HG02759 (cell line): ENCODE data around the gene DYNC1LI2.
"Not testable (repeated sequence)": the region's sequence is repeated elsewhere in the genome, so short reads cannot be mapped to it uniquely, and the experiment has no call there.

ENCODE experiments used
- ATAC-seq: cut with Tn5 transposase; IDR thresholded peaks from one replicate; pipeline ENCODE4 v1.9.1; 2021; ENCODE audit warnings: mild to moderate bottlenecking, moderate library complexity; ENCODE audit not compliant: unreplicated experiment

The DYNC1LI2 gene

DNA sequence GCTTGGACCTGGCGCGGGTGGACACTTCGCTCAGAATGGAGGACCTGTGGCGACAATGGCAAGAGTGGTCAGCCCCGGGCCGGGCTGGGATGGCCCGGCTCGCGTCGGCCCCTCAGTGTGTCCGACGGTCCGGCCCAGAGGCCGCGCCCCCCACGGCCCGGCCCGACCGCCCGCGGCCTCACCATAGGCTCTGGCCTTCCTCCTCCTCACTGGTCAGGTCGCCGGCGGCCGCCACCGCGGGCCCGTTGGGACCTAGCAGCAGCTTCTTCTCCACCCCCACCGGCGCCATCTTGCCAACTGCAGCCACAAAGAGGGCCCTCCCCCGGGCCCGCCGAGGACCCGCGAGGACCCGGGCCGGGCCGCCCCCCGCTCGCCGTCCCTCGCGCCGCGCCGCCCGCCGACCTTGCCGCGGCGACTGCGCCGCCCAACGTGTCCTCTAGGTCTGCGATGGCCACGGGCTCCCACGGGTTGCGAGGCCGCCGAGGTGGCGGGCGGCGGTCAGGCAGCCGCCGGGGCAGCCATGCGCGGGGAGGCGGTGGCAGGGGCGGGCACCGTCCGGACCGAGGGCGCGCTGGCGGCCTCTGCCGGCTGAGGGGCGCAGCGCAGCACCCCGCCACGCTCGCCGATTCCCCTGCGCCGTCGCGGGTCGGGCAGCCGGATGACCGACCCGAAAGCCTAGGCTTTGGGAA lies at the start of gene DYNC1LI2:
DYNC1LI2 (minus strand) TSS at position 307 of the 689 bp plus-strand sequence; CDS start at position 289, 18 bp downstream.
- peak; percentile 92 for ATAC-seq

DNA sequence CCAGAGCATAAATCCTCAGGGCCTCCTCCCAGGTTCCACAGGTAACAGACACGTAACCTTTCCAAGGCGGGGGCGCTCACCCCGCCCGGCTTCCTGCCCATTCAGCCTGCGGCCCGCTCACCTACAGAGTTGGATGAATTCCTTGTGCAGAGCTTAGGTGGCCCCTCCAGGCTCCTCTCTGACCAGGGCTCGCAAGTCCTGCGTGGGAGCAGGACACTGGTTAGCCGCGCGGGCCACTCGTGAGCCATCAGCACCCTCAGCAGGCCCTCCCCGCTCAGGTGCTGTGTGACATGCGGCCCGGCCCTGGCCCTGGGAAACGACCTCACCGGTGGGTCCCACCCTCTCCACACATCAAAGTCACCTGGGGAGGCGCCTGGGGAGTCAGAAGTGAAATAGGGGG lies 49.4 kb upstream of the DYNC1LI2 start:
- no peak for ATAC-seq

DNA sequence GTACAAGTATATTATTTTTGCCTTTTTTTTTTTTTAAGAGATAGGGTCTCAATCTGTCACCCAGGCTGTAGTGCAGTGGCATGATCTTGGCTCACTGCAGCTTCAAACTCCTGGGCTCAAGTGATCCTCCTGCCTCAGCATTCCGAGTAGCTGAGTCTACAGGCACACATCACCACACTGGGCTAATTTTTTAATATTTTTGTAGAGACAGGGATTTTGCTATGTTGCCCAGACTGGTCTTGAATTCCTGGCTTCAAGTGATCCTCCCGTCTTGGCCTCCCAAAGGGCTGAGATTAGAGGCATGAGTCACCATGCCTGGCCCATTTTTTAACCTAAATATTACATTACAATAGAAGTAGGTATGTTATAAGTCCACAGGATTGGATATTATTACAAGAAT lies 46.8 kb upstream of the DYNC1LI2 start:
- no peak for ATAC-seq

DNA sequence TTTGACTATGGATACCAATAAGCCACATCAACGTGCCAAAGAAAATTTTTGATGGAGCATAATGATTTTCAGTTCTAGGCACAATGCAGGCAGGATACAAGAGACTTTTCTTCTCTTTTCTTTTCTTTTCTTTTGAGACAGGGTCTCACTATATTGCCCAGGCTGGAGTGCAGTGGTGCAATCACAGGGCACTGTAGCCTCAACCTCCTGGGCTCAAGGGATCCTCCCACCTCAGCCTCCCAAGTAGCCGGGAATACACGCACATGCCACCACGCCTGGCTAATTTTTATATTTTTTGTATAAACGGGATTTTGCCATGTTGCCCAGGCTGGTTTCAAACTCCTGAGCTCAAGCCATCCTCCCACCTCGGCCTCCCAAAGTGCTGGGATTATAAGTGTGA lies 42.6 kb upstream of the DYNC1LI2 start:
- not testable (repeated sequence) for ATAC-seq

DNA sequence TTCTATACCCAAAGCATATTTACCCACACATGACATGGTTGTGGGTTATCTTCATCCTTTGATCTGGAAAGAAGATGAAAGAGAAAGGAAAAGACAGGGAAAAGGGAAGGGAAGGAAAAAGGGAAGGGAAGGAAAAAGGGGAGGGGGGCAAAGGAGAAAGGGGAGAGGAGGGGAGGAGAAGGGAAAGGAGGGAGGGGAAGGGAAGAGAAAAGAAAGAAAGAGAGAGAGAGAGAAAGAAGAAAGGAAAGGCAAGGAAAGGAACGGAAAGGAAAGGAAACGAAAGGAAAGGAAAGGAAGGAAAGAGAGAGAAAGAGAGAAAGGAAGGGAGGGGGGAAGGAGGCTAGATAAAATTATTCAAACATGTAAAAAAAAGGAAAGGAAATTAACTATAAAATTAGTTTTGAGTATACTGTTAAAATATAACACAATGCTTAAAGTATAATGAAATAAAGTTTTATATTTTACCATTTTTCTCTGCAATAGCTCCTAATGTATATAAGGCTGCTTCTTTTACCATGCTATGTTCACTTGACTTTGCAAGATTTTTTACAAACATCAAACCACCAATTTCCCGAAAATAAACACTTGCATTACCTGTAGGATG lies 38.8 kb upstream of the DYNC1LI2 start:
- no peak for ATAC-seq

DNA sequence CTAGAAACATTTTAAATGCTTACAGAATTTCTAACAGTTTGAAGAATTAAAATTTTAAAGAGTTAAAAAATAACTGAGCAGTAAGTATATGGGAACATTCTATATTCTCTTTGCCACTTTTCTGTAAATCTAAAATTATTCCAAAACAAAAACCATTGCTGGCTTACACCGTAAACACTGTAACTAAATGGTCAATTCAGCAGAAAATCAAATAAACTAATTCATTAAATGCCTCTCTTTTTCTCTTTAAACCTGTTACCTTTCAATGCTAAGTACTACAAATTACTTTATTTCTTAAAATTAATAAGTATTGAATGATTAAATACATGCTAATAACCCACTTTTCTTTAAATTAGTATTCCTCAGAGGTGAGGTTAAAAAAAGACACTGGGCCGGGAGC lies 36.0 kb upstream of the DYNC1LI2 start:
- ATAC-seq: no peak

DNA sequence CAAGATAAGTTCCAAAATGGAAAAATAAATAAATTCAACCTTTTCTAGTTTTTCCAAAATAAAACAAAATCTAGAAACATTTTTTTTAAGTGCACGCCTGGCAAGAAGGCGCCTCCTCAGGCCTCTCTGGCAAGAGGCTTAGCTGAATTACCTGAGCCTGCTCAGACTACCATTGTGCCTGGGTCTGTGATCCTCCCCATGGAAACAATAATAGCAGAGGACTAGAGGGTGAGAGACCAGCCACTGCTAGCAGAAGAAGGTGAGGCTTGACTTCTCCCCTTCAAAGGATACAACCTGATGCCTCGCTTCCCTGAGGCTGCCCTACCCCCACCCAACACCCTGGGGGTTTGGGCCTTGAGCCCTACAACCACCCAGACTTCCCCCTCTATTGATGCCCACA lies 35.1 kb upstream of the DYNC1LI2 start:
- ATAC-seq: no peak

DNA sequence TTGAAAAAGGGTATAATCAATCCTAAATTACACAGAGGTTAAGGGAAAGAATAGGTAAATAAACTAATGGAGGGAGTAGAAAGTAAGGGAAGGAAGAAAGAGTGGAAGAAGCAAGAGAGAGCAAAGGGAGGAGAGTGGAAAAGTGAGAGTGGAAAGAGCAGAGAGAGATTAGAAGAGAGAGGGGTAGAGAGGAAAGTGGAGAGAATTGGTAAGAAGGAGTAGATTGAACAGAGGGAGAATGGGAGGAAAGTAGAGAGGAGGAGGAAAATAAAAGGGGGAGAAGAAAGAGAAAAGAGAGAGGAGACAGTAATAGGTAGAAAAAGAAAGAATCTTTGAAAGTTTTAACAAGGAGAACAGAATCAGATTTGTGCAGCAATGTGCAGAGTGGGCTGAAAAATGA lies 25.0 kb upstream of the DYNC1LI2 start:
- no peak for ATAC-seq

DNA sequence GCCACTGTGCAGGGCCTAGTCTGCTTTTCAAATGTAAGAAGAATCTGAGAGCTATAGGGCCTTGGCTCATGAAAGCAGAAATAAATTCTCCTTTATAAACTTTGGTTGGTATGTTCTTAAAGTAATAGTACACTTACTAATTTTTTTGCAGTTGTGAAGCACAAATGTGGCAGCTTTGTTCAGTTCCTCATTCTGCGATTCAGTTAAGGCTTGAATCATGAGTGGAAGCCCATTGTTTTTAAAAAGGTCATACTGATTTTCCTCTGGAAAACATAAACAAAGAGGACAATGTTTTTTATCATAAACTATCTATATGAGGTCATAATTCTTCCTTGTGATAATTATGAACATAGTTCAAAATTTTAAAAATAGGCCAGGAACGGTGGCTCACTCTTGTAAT lies 23.6 kb upstream of the DYNC1LI2 start:
- no peak for ATAC-seq

DNA sequence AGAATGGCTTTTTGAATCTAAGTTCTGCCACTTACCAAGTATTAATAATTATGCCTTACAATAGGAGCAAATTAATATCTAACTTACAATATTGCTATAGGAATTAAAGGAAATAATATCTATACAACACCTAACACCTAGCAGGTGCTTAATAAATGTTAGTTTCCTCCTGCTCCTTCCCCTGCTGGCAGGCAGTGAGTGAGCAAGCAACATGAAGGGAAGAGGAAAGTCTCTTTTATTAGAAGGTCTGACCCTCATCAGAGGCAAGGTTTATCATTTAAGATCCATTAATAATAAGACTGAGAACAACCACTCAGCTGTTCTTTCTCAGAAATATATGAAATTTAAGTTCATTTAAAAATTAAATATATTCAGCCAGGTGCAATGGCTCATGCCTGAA lies 6.7 kb upstream of the DYNC1LI2 start:
- no peak for ATAC-seq

DNA sequence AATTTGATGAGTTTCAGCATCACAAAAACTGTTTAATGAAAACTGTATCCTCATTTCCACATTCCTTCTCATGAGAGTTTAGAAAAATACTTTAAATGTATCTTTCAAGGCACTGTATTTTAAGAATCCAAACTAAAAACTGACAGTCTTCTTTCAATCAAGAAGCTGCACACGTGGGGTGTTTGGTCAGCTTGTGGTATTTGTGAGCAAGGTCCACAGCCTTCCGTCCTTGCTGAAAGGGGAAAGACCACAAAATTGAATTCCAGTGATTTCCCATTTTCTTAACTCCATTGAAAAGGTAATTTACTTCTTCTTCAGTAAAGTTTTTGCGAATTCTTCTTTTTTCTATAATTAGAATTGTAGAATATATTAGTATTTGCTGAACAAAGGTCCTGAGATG lies 3.4 kb upstream of the DYNC1LI2 start:
- ATAC-seq: no peak

DNA sequence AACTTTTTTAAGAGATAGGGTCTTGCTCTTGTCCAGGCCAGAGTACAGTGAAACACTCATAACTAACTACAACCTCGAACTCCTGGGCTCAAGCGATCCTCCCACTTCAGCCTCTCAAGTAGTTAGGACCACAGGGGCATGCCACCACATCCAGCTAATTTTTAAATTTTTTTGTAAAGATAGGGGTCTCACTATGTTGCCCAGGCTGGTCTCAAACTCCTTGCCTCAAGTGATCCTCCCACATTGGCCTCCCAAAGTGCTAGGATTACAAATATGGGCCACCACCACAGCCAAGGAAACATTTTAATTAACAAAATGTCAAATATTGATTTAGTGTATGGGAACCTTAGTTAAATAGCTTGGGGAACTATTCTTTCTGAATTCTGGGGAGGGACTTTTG lies 2.8 kb upstream of the DYNC1LI2 start:
- no peak for ATAC-seq

DNA sequence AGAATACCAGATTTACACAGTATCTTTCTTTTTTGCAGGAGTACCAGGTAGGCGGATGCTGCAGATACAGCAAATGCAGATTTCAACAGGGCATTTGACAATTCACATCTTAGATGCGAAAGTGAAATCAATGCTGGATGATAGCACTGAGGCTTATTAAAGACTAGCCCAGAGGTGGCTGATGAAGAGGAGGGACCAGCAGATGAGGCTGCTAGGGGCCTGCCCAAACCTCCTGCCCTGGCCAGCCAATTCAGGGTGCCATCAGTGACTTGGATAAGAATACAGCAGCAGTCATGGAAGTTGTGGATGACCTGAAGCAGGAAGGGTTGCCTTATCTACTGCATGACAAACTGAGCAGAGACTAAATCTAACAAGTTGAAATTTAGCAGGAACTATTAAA lies 1.5 kb upstream of the DYNC1LI2 start:
- ATAC-seq: no peak

DNA sequence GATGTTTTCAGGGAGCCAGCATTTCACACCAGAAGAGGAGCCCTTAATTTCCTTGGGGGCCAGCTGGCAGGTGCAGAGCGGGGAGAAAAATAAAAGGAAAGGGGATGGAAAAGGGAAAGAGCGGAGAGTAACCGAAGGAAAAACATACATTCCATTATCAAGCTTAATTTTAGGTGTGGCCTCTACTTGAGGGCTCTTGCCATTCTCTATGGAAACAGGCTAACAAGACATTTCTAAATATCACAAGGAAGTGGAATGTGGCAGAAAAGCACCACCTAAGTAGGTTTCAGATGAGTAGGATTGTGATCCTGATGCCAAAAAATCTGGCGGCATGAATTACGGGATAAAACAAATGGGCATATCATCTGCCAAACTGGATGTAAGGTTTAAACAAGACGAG lies 970 bp upstream of the DYNC1LI2 start:
- no peak for ATAC-seq

DNA sequence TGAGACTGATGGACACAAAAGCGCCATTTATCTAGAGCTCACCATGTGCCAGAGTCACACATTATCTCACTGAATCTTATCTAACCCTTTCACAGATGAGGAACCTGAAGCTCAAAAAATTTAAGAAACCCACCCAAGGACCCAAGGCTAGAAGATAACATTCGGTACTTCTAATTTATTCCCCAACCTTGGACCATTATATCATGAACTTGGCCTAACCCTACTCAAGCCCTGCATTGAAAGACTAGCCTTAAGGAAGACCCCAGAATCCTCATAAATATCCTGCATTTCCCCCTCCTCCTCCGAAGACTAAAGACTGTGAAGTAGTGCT lies 548 bp upstream of the DYNC1LI2 start:
- ATAC-seq: no peak

DNA sequence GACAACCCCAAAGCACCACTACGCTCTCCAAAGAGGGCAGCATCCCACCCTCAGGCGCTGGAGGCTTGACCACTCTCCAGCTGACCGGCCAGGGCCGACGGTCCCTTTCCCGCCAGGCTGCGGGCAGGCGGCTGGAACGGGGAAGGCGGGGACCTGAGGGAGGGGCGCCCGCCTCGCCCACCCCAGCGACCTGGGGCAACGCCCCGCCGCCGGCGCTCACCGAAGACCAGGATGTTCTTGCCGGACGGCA lies 431 bp downstream of the DYNC1LI2 start:
- peak; percentile 28 for ATAC-seq

DNA sequence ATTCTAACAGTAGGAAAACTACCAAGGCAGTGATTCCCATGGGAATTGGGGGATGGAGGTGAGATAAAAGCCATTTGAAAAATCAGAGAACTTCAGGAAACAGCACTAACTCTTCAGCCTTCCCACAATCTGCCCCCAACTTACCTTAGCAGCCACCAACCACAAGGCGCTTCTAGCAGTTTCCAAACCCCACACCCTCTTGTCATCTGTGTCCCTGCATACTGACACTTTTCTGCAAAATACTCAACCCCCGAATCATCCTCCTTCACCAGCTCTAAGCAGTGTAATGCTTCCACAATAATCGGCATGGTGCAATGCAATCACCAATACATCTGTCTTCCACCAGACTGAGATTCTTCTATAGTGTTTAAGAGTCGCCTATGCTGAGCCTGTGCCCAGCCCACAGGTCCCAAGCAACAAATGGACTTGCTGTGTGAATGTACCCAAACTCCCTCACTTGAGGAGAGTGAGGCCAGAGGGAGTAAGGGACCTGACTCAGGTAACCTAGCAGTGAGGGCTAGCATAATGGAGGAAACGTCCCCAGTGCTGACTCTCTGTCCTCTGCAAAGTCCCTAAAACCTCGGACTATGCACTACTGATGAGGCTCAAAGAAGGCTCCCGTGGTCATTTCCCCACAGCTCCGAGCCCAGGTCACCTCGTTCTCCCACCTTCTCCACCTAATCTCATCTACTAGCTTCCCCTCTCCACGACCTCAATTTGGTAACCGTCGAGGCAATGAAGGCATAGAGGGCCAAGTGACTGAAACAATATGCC lies 943 bp downstream of the DYNC1LI2 start:
- ATAC-seq: no peak

DNA sequence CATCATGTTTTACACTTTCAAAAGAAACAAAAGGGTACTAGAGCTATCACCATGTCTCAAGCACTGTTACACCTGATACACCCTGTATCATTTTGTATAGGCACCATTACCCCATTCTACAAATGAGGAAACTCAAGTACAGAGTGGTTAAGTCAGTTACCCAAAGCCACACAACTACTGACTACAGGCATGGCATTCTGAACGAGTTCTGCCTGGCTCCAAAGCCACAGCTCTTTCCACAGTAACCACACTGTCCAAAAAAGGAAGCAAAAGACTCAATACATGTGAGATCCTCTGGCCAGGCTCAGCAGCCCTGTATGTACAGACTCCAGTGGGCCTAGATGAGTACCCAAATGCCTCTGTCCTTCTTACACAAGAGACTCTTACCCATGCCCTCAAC lies 4.7 kb downstream of the DYNC1LI2 start:
- ATAC-seq: peak; percentile 28

DNA sequence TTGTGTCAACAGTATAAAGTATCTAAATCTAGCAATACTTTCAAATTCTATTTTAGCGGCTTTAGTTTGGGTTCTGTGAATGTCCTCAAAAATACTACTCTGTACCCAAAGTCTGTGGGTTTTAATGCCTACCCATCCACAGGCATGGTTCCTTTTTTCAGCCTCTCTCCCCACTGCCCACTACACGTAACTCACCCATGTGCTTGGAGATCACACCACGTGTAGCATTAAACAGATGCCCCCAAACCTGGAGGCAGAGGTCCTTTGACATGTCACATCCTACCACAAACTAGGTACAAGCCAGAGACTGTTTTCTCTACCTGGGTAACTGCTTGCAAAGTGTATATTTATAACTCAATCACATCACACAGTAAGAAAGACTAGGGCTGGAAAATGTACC lies 5.4 kb downstream of the DYNC1LI2 start:
- ATAC-seq: no peak

DNA sequence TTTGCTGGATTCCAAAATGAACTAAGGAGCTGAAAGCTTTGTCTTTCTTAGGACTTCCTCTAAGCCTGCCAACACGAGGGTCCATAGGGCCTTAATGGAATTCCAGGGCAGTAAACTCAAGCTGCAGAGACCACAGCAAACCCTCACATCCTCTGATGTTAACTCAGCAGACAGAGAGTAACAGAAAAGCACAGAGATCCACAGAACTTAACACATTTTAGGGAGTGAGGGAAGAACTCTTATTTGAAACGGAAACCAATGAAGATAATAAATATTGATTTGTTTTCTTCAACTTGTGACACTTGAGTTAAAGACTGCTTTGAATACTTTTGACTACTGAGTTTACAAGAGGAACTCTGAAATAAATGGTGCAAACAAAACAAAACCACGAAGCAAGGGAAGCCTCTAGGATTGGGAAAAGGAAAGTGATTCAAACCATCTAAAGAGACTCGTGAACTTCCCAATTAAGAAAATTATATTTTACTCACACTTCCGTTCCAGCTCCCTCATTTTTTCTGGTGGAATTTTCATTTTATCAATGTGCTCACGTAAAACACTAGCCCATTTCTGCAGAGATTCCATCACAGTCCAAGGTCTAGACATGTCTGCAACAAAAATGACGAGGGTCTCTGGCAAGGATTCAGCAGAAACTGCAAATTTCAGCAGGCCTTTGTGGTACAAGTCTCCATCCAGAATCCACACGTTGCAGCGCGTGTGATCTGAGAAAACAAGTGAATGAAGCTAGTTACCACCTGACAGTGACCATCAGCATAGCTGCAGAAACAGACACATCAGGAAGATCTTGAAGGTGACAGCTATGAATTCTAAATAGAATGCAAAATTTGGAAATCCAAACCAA lies 9.2 kb downstream of the DYNC1LI2 start:
- no peak for ATAC-seq

DNA sequence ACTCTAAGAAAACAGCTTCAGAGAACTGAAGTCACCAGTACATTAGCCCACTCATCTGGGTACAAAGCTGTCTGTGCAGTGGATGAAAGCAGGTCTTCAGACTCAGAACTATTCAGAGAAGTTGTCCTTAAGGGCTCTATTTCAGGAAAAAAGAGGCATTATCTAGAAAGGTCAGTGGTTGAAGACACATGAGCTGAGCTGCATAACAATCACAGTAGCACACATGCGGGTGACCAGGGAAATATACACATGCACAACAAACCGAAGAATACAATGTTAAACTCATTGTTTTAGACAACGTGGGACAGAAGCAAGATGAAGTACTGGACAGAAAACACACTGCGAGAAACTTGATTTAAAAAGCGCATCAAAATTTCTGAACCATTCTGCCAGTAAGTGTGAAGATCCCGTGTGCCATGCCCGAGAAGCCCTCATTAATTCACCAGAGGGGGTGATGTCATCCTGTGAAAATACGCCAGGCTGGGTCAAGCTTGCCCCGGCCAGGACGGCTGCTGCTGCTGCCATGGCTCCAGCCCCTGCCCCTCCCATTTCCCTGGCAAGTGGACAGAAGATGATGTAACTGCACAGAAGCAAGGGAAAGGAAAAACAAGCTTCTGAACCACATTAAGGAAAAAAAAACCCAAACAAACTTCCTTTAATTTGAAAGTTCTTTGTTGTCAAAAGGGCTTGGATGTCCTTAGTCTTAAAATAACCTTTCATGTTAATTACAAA lies 10.1 kb downstream of the DYNC1LI2 start:
- ATAC-seq: no peak
